Measurements from ENCODE around the gene WFDC13.

DNA sequence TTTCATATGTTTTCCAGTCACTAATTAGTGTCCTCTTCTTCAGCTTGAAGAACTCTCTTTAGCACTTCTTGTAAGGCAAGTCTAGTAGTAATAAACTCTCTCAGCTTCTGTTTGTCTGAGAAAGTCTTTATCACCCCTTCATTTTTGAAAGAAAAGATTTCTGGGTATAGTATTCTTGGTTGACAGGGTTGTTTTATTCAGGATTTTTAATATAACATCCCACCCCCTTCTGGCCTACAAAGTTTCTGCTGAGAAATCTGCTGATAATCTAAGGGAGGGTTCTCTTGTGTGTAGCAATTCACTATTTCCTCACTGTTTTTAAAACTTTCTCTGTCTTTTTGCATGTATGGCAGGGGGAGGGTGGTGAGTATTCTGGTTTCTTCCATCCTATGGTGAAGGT is 22.2 kb upstream of the WFDC13 start:
- TF ChIP-seq, protein P1, sequence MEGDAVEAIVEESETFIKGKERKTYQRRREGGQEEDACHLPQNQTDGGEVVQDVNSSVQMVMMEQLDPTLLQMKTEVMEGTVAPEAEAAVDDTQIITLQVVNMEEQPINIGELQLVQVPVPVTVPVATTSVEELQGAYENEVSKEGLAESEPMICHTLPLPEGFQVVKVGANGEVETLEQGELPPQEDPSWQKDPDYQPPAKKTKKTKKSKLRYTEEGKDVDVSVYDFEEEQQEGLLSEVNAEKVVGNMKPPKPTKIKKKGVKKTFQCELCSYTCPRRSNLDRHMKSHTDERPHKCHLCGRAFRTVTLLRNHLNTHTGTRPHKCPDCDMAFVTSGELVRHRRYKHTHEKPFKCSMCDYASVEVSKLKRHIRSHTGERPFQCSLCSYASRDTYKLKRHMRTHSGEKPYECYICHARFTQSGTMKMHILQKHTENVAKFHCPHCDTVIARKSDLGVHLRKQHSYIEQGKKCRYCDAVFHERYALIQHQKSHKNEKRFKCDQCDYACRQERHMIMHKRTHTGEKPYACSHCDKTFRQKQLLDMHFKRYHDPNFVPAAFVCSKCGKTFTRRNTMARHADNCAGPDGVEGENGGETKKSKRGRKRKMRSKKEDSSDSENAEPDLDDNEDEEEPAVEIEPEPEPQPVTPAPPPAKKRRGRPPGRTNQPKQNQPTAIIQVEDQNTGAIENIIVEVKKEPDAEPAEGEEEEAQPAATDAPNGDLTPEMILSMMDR (IDR thresholded peaks at IDR 0.05), result no peak
- no peak for TF ChIP-seq POLR2A (IDR thresholded peaks at IDR 0.05)
- no peak for TF ChIP-seq POLR2AphosphoS5 (IDR thresholded peaks at IDR 0.05)
- no peak for TF ChIP-seq EP300 (IDR thresholded peaks at IDR 0.05)
